ENCODE results near the gene SELENOO. TPM values are rescaled to one million over a fixed set of nuclear protein-coding genes. Genes with fewer than 3 reads are reported as not detected.

Gene SELENOO
- total and polyA plus RNA-seq, 4 donors: 7.6 to 41.2 (median 25.6) TPM

- peaks cover 88% of the 10 kb centered on the region for H3K36me3 ChIP-seq (ENCODE audit: control insufficient read depth, insufficient read depth, low read length)
- no peaks in the 10 kb centered on the region for H3K4me1 ChIP-seq (ENCODE audit: control insufficient read depth, insufficient read depth, low read length)
- H3K9me3 ChIP-seq (ENCODE audit: control insufficient read depth, insufficient read depth, low read length): no peaks in the 10 kb centered on the region
- no peak overlapping the region for H3K4me3 ChIP-seq (ENCODE audit: low read depth, low read length)
- no peak for DNase-seq (ENCODE audit: low read depth in 4 of 6, low spot score in 6 of 6)
- H3K27me3 ChIP-seq (ENCODE audit: control insufficient read depth, insufficient read depth, low read length): no peaks in the 10 kb centered on the region
- H3K27ac ChIP-seq (ENCODE audit: low read depth, low read length): no peak overlapping the region
- WGBS (ENCODE audit: insufficient coverage): 80% methylated on average over 8 of the region's 20 CpGs
Observed at GRCh38 chr22:50232481-50233151, 31.8 kb downstream of the SELENOO start.

- H3K4me1 ChIP-seq (ENCODE audit: control insufficient read depth, insufficient read depth, low read length): no peaks in the 10 kb centered on the region
- no peaks in the 10 kb centered on the region for H3K27me3 ChIP-seq (ENCODE audit: control insufficient read depth, insufficient read depth, low read length)
- H3K36me3 ChIP-seq (ENCODE audit: control insufficient read depth, insufficient read depth, low read length): peaks cover 88% of the 10 kb centered on the region
- no peak overlapping the region for H3K4me3 ChIP-seq (ENCODE audit: low read depth, low read length)
- no peaks in the 10 kb centered on the region for H3K9me3 ChIP-seq (ENCODE audit: control insufficient read depth, insufficient read depth, low read length)
- 95% methylated on average over 18 of the region's 18 CpGs for WGBS (ENCODE audit: insufficient coverage)
- no peak for DNase-seq (ENCODE audit: low read depth in 4 of 6, low spot score in 6 of 6)
- no peak overlapping the region for H3K27ac ChIP-seq (ENCODE audit: low read depth, low read length)
Observed at GRCh38 chr22:50233223-50233622, 32.4 kb downstream of the SELENOO start.

- H3K9me3 ChIP-seq (ENCODE audit: control insufficient read depth, insufficient read depth, low read length): no peaks in the 10 kb centered on the region
- no peak overlapping the region for H3K4me3 ChIP-seq (ENCODE audit: low read depth, low read length)
- 64% methylated on average over 10 of the region's 11 CpGs for WGBS (ENCODE audit: insufficient coverage)
- DNase-seq (ENCODE audit: low read depth in 4 of 6, low spot score in 6 of 6): no peak
- H3K27me3 ChIP-seq (ENCODE audit: control insufficient read depth, insufficient read depth, low read length): no peaks in the 10 kb centered on the region
- H3K36me3 ChIP-seq (ENCODE audit: control insufficient read depth, insufficient read depth, low read length): peaks cover 79% of the 10 kb centered on the region
- H3K4me1 ChIP-seq (ENCODE audit: control insufficient read depth, insufficient read depth, low read length): peaks cover 14% of the 10 kb centered on the region
- H3K27ac ChIP-seq (ENCODE audit: low read depth, low read length): no peak overlapping the region
Observed at GRCh38 chr22:50236731-50237409, 36.1 kb downstream of the SELENOO start.

- Histone ChIP-seq H3K4me3 (ENCODE audit: low read depth, low read length) (no peak overlapping the region), H3K4me1 (ENCODE audit: control insufficient read depth, insufficient read depth, low read length) (peaks cover 31% of the 10 kb centered on the region), H3K27ac (ENCODE audit: low read depth, low read length) (no peak overlapping the region), H3K9me3 (ENCODE audit: control insufficient read depth, insufficient read depth, low read length) (no peaks in the 10 kb centered on the region), H3K27me3 (ENCODE audit: control insufficient read depth, insufficient read depth, low read length) (no peaks in the 10 kb centered on the region), H3K36me3 (ENCODE audit: control insufficient read depth, insufficient read depth, low read length) (peaks cover 60% of the 10 kb centered on the region)
- DNase-seq (ENCODE audit: low read depth in 4 of 6, low spot score in 6 of 6): no peak
- 87% methylated on average over 7 of the region's 9 CpGs for WGBS (ENCODE audit: insufficient coverage)
Observed at GRCh38 chr22:50238755-50239154, 37.9 kb downstream of the SELENOO start.

GRCh38 chr22:50242406-50242949 is 41.7 kb downstream of the SELENOO start:
- Histone ChIP-seq H3K36me3 (ENCODE audit: control insufficient read depth, insufficient read depth, low read length) (peaks cover 53% of the 10 kb centered on the region), H3K4me1 (ENCODE audit: control insufficient read depth, insufficient read depth, low read length) (peaks cover 47% of the 10 kb centered on the region), H3K27me3 (ENCODE audit: control insufficient read depth, insufficient read depth, low read length) (no peaks in the 10 kb centered on the region), H3K4me3 (ENCODE audit: low read depth, low read length) (peak overlapping the region; percentile 9), H3K27ac (ENCODE audit: low read depth, low read length) (no peak overlapping the region), H3K9me3 (ENCODE audit: control insufficient read depth, insufficient read depth, low read length) (no peaks in the 10 kb centered on the region)
- no peak for DNase-seq (ENCODE audit: low read depth in 4 of 6, low spot score in 6 of 6)
- WGBS (ENCODE audit: insufficient coverage): 47% methylated on average over 4 of the region's 14 CpGs

GRCh38 chr22:50243685-50244419 is 43.0 kb downstream of the SELENOO start:
- WGBS (ENCODE audit: insufficient coverage): 38% methylated on average over 22 of the region's 27 CpGs
- no peak for DNase-seq (ENCODE audit: low read depth in 4 of 6, low spot score in 6 of 6)
- Histone ChIP-seq H3K4me3 (ENCODE audit: low read depth, low read length) (peak overlapping the region; percentile 86), H3K9me3 (ENCODE audit: control insufficient read depth, insufficient read depth, low read length) (no peaks in the 10 kb centered on the region), H3K27ac (ENCODE audit: low read depth, low read length) (peak overlapping the region; percentile 87), H3K36me3 (ENCODE audit: control insufficient read depth, insufficient read depth, low read length) (peaks cover 55% of the 10 kb centered on the region), H3K4me1 (ENCODE audit: control insufficient read depth, insufficient read depth, low read length) (peaks cover 59% of the 10 kb centered on the region), H3K27me3 (ENCODE audit: control insufficient read depth, insufficient read depth, low read length) (no peaks in the 10 kb centered on the region)

- Histone ChIP-seq H3K4me1 (ENCODE audit: control insufficient read depth, insufficient read depth, low read length) (peaks cover 62% of the 10 kb centered on the region), H3K27me3 (ENCODE audit: control insufficient read depth, insufficient read depth, low read length) (no peaks in the 10 kb centered on the region), H3K9me3 (ENCODE audit: control insufficient read depth, insufficient read depth, low read length) (no peaks in the 10 kb centered on the region), H3K27ac (ENCODE audit: low read depth, low read length) (peak within 1 kb of the TSS; percentile 87), H3K36me3 (ENCODE audit: control insufficient read depth, insufficient read depth, low read length) (peaks cover 54% of the 10 kb centered on the region), H3K4me3 (ENCODE audit: low read depth, low read length) (peak within 1 kb of the TSS; percentile 86)
- whole genome bisulfite sequencing (ENCODE audit: insufficient coverage): under 1% methylated on average over 75 of the region's 76 CpGs
- DNase-seq (ENCODE audit: low read depth in 4 of 6, low spot score in 6 of 6): peak; percentile 82 to 98 (median 93)
Observed at GRCh38 chr22:50244420-50245213, 43.8 kb downstream of the SELENOO start, which contains the start of gene TUBGCP6. Gene TUBGCP6 (minus strand): TSS chr22:50245023. CDS start chr22:50244459, 564 bp downstream.

- Histone ChIP-seq H3K36me3 (ENCODE audit: control insufficient read depth, insufficient read depth, low read length) (peaks cover 54% of the 10 kb centered on the region), H3K4me3 (ENCODE audit: low read depth, low read length) (peak overlapping the region; percentile 86), H3K4me1 (ENCODE audit: control insufficient read depth, insufficient read depth, low read length) (peaks cover 69% of the 10 kb centered on the region), H3K27ac (ENCODE audit: low read depth, low read length) (peak overlapping the region; percentile 87), H3K9me3 (ENCODE audit: control insufficient read depth, insufficient read depth, low read length) (no peaks in the 10 kb centered on the region), H3K27me3 (ENCODE audit: control insufficient read depth, insufficient read depth, low read length) (no peaks in the 10 kb centered on the region)
- DNase-seq (ENCODE audit: low read depth in 4 of 6, low spot score in 6 of 6): no peak
- 16% methylated on average over 46 of the region's 53 CpGs for WGBS (ENCODE audit: insufficient coverage)
Observed at GRCh38 chr22:50245214-50246072, 44.6 kb downstream of the SELENOO start.

Data from spinal cord (tissue), 10 donors.